ENCODE measurements around the gene LRP11.

- TF ChIP-seq, protein P1, sequence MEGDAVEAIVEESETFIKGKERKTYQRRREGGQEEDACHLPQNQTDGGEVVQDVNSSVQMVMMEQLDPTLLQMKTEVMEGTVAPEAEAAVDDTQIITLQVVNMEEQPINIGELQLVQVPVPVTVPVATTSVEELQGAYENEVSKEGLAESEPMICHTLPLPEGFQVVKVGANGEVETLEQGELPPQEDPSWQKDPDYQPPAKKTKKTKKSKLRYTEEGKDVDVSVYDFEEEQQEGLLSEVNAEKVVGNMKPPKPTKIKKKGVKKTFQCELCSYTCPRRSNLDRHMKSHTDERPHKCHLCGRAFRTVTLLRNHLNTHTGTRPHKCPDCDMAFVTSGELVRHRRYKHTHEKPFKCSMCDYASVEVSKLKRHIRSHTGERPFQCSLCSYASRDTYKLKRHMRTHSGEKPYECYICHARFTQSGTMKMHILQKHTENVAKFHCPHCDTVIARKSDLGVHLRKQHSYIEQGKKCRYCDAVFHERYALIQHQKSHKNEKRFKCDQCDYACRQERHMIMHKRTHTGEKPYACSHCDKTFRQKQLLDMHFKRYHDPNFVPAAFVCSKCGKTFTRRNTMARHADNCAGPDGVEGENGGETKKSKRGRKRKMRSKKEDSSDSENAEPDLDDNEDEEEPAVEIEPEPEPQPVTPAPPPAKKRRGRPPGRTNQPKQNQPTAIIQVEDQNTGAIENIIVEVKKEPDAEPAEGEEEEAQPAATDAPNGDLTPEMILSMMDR (conservative IDR thresholded peaks at IDR 0.05; ENCODE audit: low read length), result no peak
- no peak for TF ChIP-seq EZH2phosphoT487 (IDR thresholded peaks at IDR 0.05; ENCODE audit: borderline replicate concordance)
Observed at GRCh38 chr6:149899486-149899885, 35.3 kb upstream of the LRP11 start.
